Lower leg skin (tissue), 3 donors: ENCODE data around the gene OGFR.

ENCODE experiments used
- CTCF ChIP-seq, 3 donors: fragments of 450-650 bp; IDR thresholded peaks; one replicate each; pipeline ENCODE4 v1.5.1; 2016; ENCODE audit warnings: antibody characterized with exemption in 3 of 3, mild to moderate bottlenecking in 3 of 3, moderate library complexity in 2 of 3
- POLR2A ChIP-seq, 2 donors: fragments of 450-650 bp; IDR thresholded peaks; one replicate each; pipeline ENCODE4 v1.6.1; 2016 to 2017; ENCODE audit warnings: antibody characterized with exemption in 2 of 2, mild to moderate bottlenecking in 1 of 2, moderate library complexity in 1 of 2

- TF ChIP-seq CTCF (IDR thresholded peaks at IDR 0.05) (no peak), POLR2A (IDR thresholded peaks at IDR 0.05) (no peak)
Measured at GRCh38 chr20:62786157-62786556, 18.5 kb upstream of the OGFR start.
